Testis (tissue), 3 donors: ENCODE data around the gene RPS18. TPM values are rescaled to one million over a fixed set of nuclear protein-coding genes. Genes with fewer than 3 reads are reported as not detected.

ENCODE experiments used
- DNase-seq: peaks from one replicate; pipeline ENCODE4 v3.0.0-alpha.2; 2019
- H3K27ac ChIP-seq, 2 donors: fragments of 200-600 bp; sonication (generic); one replicate each; pipeline ENCODE4 v1.5.1; 2019
- H3K27me3 ChIP-seq: fragments of 200-600 bp; sonication (generic); one replicate; pipeline ENCODE4 v1.5.1; 2019
- H3K36me3 ChIP-seq: fragments of 200-600 bp; sonication (generic); one replicate; pipeline ENCODE4 v1.5.1; 2017; ENCODE audit warnings: low read depth; ENCODE audit errors: missing control alignments
- H3K4me1 ChIP-seq: fragments of 200-600 bp; sonication (generic); one replicate; pipeline ENCODE4 v1.5.1; 2019
- H3K4me3 ChIP-seq, 2 donors: fragments of 200-600 bp; sonication (generic); one replicate each; pipeline ENCODE4 v1.5.1; 2017 to 2019
- H3K9me3 ChIP-seq: fragments of 200-600 bp; sonication (generic); one replicate; pipeline ENCODE4 v1.5.1; 2017
- CTCF ChIP-seq, 3 experiments: fragments of 450-650 bp in 2 of 3; fragments of 200-600 bp in 1 of 3; sonication (generic) in 1 of 3; IDR thresholded peaks; one replicate each; pipeline ENCODE4 v1.5.1; 2016 to 2019; ENCODE audit warnings: antibody characterized with exemption in 3 of 3, mild to moderate bottlenecking in 2 of 3, moderate library complexity in 1 of 3
- POLR2A ChIP-seq: fragments of 450-650 bp; IDR thresholded peaks from one replicate; pipeline ENCODE4 v1.6.1; 2017; ENCODE audit warnings: antibody characterized with exemption, mild to moderate bottlenecking, moderate library complexity
- WGBS, 2 donors: methylation state at CpG; one replicate each; pipeline ENCODE4 v1.1.5; 2018; 5-methylcytosine and 5-hydroxymethylcytosine counted together
- intact Hi-C: fragments of 100-400 bp; cut with DNase I; formaldehyde crosslinking; loops from one replicate; pipeline ENCODE4 v1.15.1; 2023; ENCODE audit warnings: low total_unique reads
- polyA plus RNA-seq: library from polyadenylated mRNA; stranded (reverse); fragments of 350-450 nt; fragmentation: Illumina TruSeq; extraction: RNeasy Lipid Tissue Mini Kit (QIAGEN cat#74804); gene quantifications from one replicate; pipeline ENCODE4 v1.2.3, GENCODE V29; 2014; ENCODE audit warnings: low read depth, low replicate concordance; ENCODE audit not compliant: insufficient read depth
- total RNA-seq, 2 donors: library from RNA; depleted of rRNA; stranded (reverse); fragments of >200 nt; gene quantifications; one replicate each; pipeline ENCODE4 v1.2.3, GENCODE V29; 2016

Gene RPS18
- total and polyA plus RNA-seq, 3 donors from 2014 or later, result 685 to 2,185 (median 1,953) TPM

- Histone ChIP-seq H3K9me3 (no peaks in the 10 kb centered on the region), H3K36me3 (no peaks in the 10 kb centered on the region), H3K4me3 (peak overlapping the region; percentile 50 to 52), H3K27me3 (no peaks in the 10 kb centered on the region), H3K4me1 (peaks cover 46% of the 10 kb centered on the region), H3K27ac (peak overlapping the region; percentile 82 to 89)
- TF ChIP-seq POLR2A (no peak), CTCF (IDR thresholded peaks at IDR 0.05) (no peak)
- WGBS, 2 donors, result 41 to 53% methylated on average over 8 of the region's 8 CpGs
- intact Hi-C loops, result loop anchor here (10.0 kb wide), 2 partner anchors 96 to 114 kb away; partner anchors contain the start of genes CUTA, HSD17B8, PHF1 and RING1
- no peak for DNase-seq
These were observed 46.7 kb downstream of the RPS18 start for GRCh38 chr6:33318426-33319073.

GRCh38 chr6:33319939-33320314 is 48.1 kb downstream of the RPS18 start:
- WGBS, 2 donors, result 82% methylated on average over 3 of the region's 3 CpGs
- H3K4me1 ChIP-seq, result peaks cover 46% of the 10 kb centered on the region
- no peak for TF ChIP-seq POLR2A
- no peak for TF ChIP-seq CTCF (IDR thresholded peaks at IDR 0.05)
- no peaks in the 10 kb centered on the region for H3K9me3 ChIP-seq
- peak overlapping the region; percentile 39 to 43 for H3K27ac ChIP-seq
- no peaks in the 10 kb centered on the region for H3K36me3 ChIP-seq
- intact Hi-C loops, result loop anchor here (10.0 kb wide), 2 partner anchors 95 to 115 kb away; partner anchors contain the start of genes CUTA, HSD17B8, PHF1 and RING1
- no peaks in the 10 kb centered on the region for H3K27me3 ChIP-seq
- DNase-seq, result no peak
- no peak overlapping the region for H3K4me3 ChIP-seq

GRCh38 chr6:33320315-33321181 is 48.7 kb downstream of the RPS18 start:
- Histone ChIP-seq H3K9me3 (no peaks in the 10 kb centered on the region), H3K27me3 (no peaks in the 10 kb centered on the region), H3K4me1 (peaks cover 40% of the 10 kb centered on the region), H3K27ac (peak overlapping the region; percentile 39 to 43), H3K36me3 (no peaks in the 10 kb centered on the region), H3K4me3 (no peak overlapping the region)
- WGBS, 2 donors, result 66 to 70% methylated on average over 19 to 32 of the region's 32 CpGs
- peak; percentile 84 for DNase-seq
- TF ChIP-seq CTCF (IDR thresholded peaks at IDR 0.05) (no peak), POLR2A (no peak)
- intact Hi-C loops, result no loop called here

GRCh38 chr6:33321227-33321626 is 49.4 kb downstream of the RPS18 start:
- WGBS, 2 donors, result 75 to 79% methylated on average over 7 to 9 of the region's 9 CpGs
- no peak overlapping the region for H3K4me3 ChIP-seq
- peak overlapping the region; percentile 18 to 90 for H3K27ac ChIP-seq
- intact Hi-C loops, result no loop called here
- H3K9me3 ChIP-seq, result no peaks in the 10 kb centered on the region
- no peak for TF ChIP-seq CTCF (IDR thresholded peaks at IDR 0.05)
- TF ChIP-seq POLR2A, result no peak
- H3K27me3 ChIP-seq, result no peaks in the 10 kb centered on the region
- no peaks in the 10 kb centered on the region for H3K36me3 ChIP-seq
- H3K4me1 ChIP-seq, result peaks cover 40% of the 10 kb centered on the region
- DNase-seq, result no peak
